ENCODE results near the gene LAMTOR5. TPM values are rescaled to one million over a fixed set of nuclear protein-coding genes. Genes with fewer than 3 reads are reported as not detected.

The LAMTOR5 gene
- total and polyA plus RNA-seq, 2 of the 13 experiments (the other 11 are each of a cell fraction or from before 2014, with no cell fraction given), result 96.7 to 400 TPM

DNA sequence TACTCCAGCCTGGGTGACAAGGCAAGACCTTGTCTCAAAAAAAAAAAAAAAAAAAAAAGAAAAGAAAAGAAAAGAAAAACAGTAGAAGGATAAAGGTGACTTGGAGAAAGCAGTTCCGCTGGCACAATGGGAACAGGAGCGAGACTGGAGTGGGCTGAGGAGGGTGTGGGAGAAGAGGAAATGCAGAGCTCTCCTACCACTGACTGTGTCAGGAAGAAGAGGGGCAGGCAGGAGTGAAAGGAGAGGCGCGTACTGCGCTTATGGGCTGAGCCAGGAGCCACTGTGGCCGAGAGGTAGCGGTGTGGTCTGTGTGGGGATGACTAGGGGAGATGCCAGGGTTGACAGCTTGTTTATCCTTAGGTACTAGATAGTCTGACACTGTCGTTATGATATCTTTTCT, 37.1 kb upstream of the LAMTOR5 start:
- ChIA-PET CTCF (ENCODE audit: low intra/inter-chr PET ratio, low total read pairs) (no interaction called here), POLR2A (no interaction called here)
- Histone ChIP-seq H3K27ac (ENCODE audit: extremely low read length, insufficient read depth, low read length) (no peak overlapping the region), H3K36me3 (replicated peaks in 1 of 2; ENCODE audit: control insufficient read depth in 1 of 2, insufficient read depth in 2 of 2, low read length in 2 of 2) (no peaks in the 10 kb centered on the region), H3K9ac (ENCODE audit: insufficient read depth, low read depth, low read length) (no peak overlapping the region), H3K4me3 (replicated peaks in 1 of 3; ENCODE audit: insufficient read depth in 1 of 3, low read depth in 2 of 3, low read length in 3 of 3) (no peak overlapping the region), H3K9me3 (ENCODE audit: low read length) (no peaks in the 10 kb centered on the region), H4K20me1 (ENCODE audit: insufficient read depth, low read length) (no peaks in the 10 kb centered on the region), H2AFZ (ENCODE audit: low read length) (no peak overlapping the region), H3K4me2 (ENCODE audit: low read depth, low read length) (no peak overlapping the region), H3K27me3 (ENCODE audit: control insufficient read depth in 1 of 2, insufficient read depth in 2 of 2, low read length in 2 of 2) (peaks cover 5 to 14% of the 10 kb centered on the region in 2 experiments; a peak in 4 of 5 replicates), H3K79me2 (ENCODE audit: insufficient read depth, low read length) (no peaks in the 10 kb centered on the region), H3K4me1 (ENCODE audit: insufficient read depth, low read length) (no peaks in the 10 kb centered on the region)
- in situ Hi-C loops (cut with HindIII; ENCODE audit: extremely low pct_ligation_motif_present, low pct_unique_long_range_greater_than_20kb), result no loop called here
- no peak for TF ChIP-seq YY1 (IDR thresholded peaks at IDR 0.05; ENCODE audit: insufficient read depth, insufficient replicate concordance, low read depth, low read length)
- no peak for TF ChIP-seq ZNF775 (CRISPR knock-in tag; IDR thresholded peaks at IDR 0.05; ENCODE audit: borderline replicate concordance)
- no peak for TF ChIP-seq NFYB (CRISPR knock-in tag; IDR thresholded peaks at IDR 0.05)
- TF ChIP-seq, protein P1, sequence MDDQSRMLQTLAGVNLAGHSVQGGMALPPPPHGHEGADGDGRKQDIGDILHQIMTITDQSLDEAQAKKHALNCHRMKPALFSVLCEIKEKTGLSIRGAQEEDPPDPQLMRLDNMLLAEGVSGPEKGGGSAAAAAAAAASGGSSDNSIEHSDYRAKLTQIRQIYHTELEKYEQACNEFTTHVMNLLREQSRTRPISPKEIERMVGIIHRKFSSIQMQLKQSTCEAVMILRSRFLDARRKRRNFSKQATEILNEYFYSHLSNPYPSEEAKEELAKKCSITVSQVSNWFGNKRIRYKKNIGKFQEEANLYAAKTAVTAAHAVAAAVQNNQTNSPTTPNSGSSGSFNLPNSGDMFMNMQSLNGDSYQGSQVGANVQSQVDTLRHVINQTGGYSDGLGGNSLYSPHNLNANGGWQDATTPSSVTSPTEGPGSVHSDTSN (CRISPR knock-in tag; IDR thresholded peaks at IDR 0.05; ENCODE audit: borderline replicate concordance), result no peak
- no peak for TF ChIP-seq ZFP41 (CRISPR knock-in tag; IDR thresholded peaks at IDR 0.05; ENCODE audit: borderline replicate concordance)
- TF ChIP-seq ZFAT (CRISPR knock-in tag; conservative IDR thresholded peaks at IDR 0.05), result no peak
- TF ChIP-seq IKZF4 (CRISPR knock-in tag; IDR thresholded peaks at IDR 0.05; ENCODE audit: borderline replicate concordance, low read depth, not compliant biosample characterization), result no peak
- TF ChIP-seq, protein P2, sequence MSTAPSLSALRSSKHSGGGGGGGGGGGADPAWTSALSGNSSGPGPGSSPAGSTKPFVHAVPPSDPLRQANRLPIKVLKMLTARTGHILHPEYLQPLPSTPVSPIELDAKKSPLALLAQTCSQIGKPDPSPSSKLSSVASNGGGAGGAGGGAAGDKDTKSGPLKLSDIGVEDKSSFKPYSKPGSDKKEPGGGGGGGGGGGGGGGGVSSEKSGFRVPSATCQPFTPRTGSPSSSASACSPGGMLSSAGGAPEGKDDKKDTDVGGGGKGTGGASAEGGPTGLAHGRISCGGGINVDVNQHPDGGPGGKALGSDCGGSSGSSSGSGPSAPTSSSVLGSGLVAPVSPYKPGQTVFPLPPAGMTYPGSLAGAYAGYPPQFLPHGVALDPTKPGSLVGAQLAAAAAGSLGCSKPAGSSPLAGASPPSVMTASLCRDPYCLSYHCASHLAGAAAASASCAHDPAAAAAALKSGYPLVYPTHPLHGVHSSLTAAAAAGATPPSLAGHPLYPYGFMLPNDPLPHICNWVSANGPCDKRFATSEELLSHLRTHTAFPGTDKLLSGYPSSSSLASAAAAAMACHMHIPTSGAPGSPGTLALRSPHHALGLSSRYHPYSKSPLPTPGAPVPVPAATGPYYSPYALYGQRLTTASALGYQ (CRISPR knock-in tag; IDR thresholded peaks at IDR 0.05), result no peak
- BruUV-seq (replicated peaks), result no TSS peak
- DNase-seq (ENCODE audit: low spot score) (no peak), ATAC-seq (no peak), FAIRE-seq (no peak)
- WGBS (ENCODE audit: low lambda C conversion rate), result 26% methylated on average over 8 of the region's 8 CpGs
- intact Hi-C loops (cut with micrococcal nuclease; ENCODE audit: unreplicated experiment), result no loop called here

All from HepG2 (cell line).